ENCODE data around the gene PRUNE2.

The PRUNE2 gene

DNA sequence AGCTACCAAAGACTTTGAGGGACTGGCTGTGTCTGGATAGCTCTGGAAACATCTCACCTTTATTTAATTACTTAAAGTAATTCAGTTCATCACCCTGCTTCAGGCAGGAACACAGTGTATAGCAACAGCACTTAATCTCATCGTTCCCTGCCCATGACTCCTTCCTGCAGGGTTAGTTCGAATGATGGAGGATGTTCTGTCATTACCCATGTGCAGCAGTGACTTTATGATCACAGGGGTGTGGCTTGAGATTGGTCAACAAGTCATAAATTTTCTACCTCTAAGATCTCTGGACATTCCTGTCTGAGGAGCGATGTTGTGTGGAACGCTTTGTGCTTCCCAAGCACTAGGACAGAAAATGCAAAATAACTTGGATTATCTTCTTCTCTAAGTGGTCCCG, 37.1 kb upstream of the PRUNE2 start:
- Histone ChIP-seq H2BK5ac (ENCODE audit: low read depth, low read length, poor library complexity, severe bottlenecking) (no peak overlapping the region), H3K79me1 (replicated peaks; ENCODE audit: low read length, poor library complexity, severe bottlenecking) (no peaks in the 10 kb centered on the region), H3K23ac (ENCODE audit: low read length in 2 of 2) (no peak overlapping the region), H3K4me3 (ENCODE audit: insufficient read depth in 1 of 2, low read depth in 1 of 2, low read length in 2 of 2) (no peak overlapping the region), H3K27me3 (ENCODE audit: control insufficient read depth in 1 of 2, insufficient read depth in 1 of 2, low read length in 2 of 2) (no peaks in the 10 kb centered on the region), H3K27ac (ENCODE audit: low read length, poor library complexity, severe bottlenecking) (no peak overlapping the region), H3K9ac (ENCODE audit: low read length) (no peak overlapping the region), H2AFZ (ENCODE audit: low read depth, low read length) (no peak overlapping the region), H2BK120ac (ENCODE audit: low read depth, low read length) (no peak overlapping the region), H3K14ac (ENCODE audit: low read length in 2 of 2) (no peak overlapping the region), H3K9me3 (ENCODE audit: control insufficient read depth, low read length) (no peaks in the 10 kb centered on the region), H3K4me1 (ENCODE audit: control insufficient read depth, insufficient read depth, low read depth, low read length) (no peaks in the 10 kb centered on the region), H2AK5ac (ENCODE audit: low read length, severe bottlenecking) (no peak overlapping the region), H2BK12ac (ENCODE audit: low read length in 2 of 2) (no peak overlapping the region), H4K8ac (ENCODE audit: low read length) (no peak overlapping the region), H3K4me2 (ENCODE audit: low read length, poor library complexity, severe bottlenecking) (no peak overlapping the region), H2BK15ac (ENCODE audit: low read depth, poor library complexity, severe bottlenecking) (no peak overlapping the region), H3K36me3 (ENCODE audit: control insufficient read depth in 1 of 2, insufficient read depth in 2 of 2, low read depth in 1 of 2, low read length in 2 of 2) (no peaks in the 10 kb centered on the region), H3K4ac (ENCODE audit: low read depth in 1 of 2, low read length in 2 of 2) (no peak overlapping the region), H4K91ac (ENCODE audit: low read length) (no peak overlapping the region), H3K18ac (ENCODE audit: low read depth in 1 of 2, low read length in 2 of 2) (no peak overlapping the region)
- 76% methylated on average over 4 of the region's 5 CpGs for WGBS
- no peak for DNase-seq

DNA sequence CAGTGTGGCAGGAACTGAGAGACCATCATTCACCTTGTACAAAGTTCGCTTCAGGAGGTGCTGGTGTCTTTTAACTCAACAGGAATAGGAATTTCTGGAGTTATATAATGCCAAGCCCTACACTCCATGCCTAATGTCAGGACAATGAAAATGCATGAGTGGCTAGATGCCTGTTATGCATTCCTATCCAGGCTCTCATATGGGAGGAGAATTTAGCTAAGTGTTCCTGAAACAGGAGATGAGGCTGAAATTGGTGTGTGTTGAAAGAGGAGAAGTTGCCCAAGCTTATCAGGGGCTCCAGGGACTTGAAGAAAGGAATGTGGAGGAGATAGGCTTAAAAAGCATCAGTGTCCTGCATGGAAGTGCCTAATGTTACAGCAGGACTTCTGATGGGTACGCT, 26.8 kb upstream of the PRUNE2 start:
- Histone ChIP-seq H2BK12ac (ENCODE audit: low read length in 2 of 2) (no peak overlapping the region), H3K27me3 (ENCODE audit: control insufficient read depth in 1 of 2, insufficient read depth in 1 of 2, low read length in 2 of 2) (no peaks in the 10 kb centered on the region), H3K36me3 (ENCODE audit: control insufficient read depth in 1 of 2, insufficient read depth in 2 of 2, low read depth in 1 of 2, low read length in 2 of 2) (no peaks in the 10 kb centered on the region), H2BK120ac (ENCODE audit: low read depth, low read length) (no peak overlapping the region), H3K9me3 (ENCODE audit: control insufficient read depth, low read length) (no peaks in the 10 kb centered on the region), H3K18ac (ENCODE audit: low read depth in 1 of 2, low read length in 2 of 2) (no peak overlapping the region), H2AK5ac (ENCODE audit: low read length, severe bottlenecking) (no peak overlapping the region), H2BK15ac (ENCODE audit: low read depth, poor library complexity, severe bottlenecking) (no peak overlapping the region), H3K4me1 (ENCODE audit: control insufficient read depth, insufficient read depth, low read depth, low read length) (no peaks in the 10 kb centered on the region), H2AFZ (ENCODE audit: low read depth, low read length) (no peak overlapping the region), H3K27ac (ENCODE audit: low read length, poor library complexity, severe bottlenecking) (no peak overlapping the region), H4K8ac (ENCODE audit: low read length) (no peak overlapping the region), H3K23ac (ENCODE audit: low read length in 2 of 2) (no peak overlapping the region), H3K9ac (ENCODE audit: low read length) (no peak overlapping the region), H2BK5ac (ENCODE audit: low read depth, low read length, poor library complexity, severe bottlenecking) (no peak overlapping the region), H3K14ac (ENCODE audit: low read length in 2 of 2) (no peak overlapping the region), H3K4ac (ENCODE audit: low read depth in 1 of 2, low read length in 2 of 2) (no peak overlapping the region), H3K4me3 (ENCODE audit: insufficient read depth in 1 of 2, low read depth in 1 of 2, low read length in 2 of 2) (no peak overlapping the region), H4K91ac (ENCODE audit: low read length) (no peak overlapping the region), H3K79me1 (replicated peaks; ENCODE audit: low read length, poor library complexity, severe bottlenecking) (no peaks in the 10 kb centered on the region), H3K4me2 (ENCODE audit: low read length, poor library complexity, severe bottlenecking) (no peak overlapping the region)
- no peak for DNase-seq
- 44% methylated on average over 2 of the region's 2 CpGs for WGBS

DNA sequence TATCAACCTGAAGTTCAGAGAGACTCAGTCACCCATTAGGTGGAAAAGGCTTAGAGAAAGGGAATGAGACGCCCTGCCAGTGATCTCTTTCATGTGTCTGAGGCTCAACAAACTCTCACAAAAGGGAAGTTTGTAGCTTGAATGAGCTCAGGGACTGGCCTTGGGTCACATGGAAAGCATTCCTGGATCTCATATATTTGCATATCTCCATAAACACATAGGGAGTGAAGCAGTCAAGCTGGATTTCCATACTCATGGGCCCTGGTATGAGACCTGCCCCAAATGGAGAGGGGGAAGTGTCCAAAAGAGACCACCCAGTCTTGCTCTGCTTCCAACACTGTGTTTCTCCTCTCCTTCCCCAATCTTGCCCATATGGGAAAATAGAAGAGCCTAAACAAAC, 26.4 kb upstream of the PRUNE2 start:
- no peak overlapping the region for H2BK120ac ChIP-seq (ENCODE audit: low read depth, low read length)
- H3K23ac ChIP-seq (ENCODE audit: low read length in 2 of 2), result no peak overlapping the region
- no peaks in the 10 kb centered on the region for H3K79me1 ChIP-seq (replicated peaks; ENCODE audit: low read length, poor library complexity, severe bottlenecking)
- H3K4me2 ChIP-seq (ENCODE audit: low read length, poor library complexity, severe bottlenecking), result no peak overlapping the region
- no peak overlapping the region for H2BK15ac ChIP-seq (ENCODE audit: low read depth, poor library complexity, severe bottlenecking)
- no peak overlapping the region for H2BK12ac ChIP-seq (ENCODE audit: low read length in 2 of 2)
- no peak overlapping the region for H3K18ac ChIP-seq (ENCODE audit: low read depth in 1 of 2, low read length in 2 of 2)
- WGBS, result 42% methylated on average over 1 of the region's 1 CpG
- no peak overlapping the region for H3K14ac ChIP-seq (ENCODE audit: low read length in 2 of 2)
- H3K27me3 ChIP-seq (ENCODE audit: control insufficient read depth in 1 of 2, insufficient read depth in 1 of 2, low read length in 2 of 2), result no peaks in the 10 kb centered on the region
- H3K9ac ChIP-seq (ENCODE audit: low read length), result no peak overlapping the region
- no peak overlapping the region for H4K8ac ChIP-seq (ENCODE audit: low read length)
- H2BK5ac ChIP-seq (ENCODE audit: low read depth, low read length, poor library complexity, severe bottlenecking), result no peak overlapping the region
- H3K4ac ChIP-seq (ENCODE audit: low read depth in 1 of 2, low read length in 2 of 2), result no peak overlapping the region
- peaks cover under 1% of the 10 kb centered on the region for H3K4me1 ChIP-seq (ENCODE audit: control insufficient read depth, insufficient read depth, low read depth, low read length)
- H3K4me3 ChIP-seq (ENCODE audit: insufficient read depth in 1 of 2, low read depth in 1 of 2, low read length in 2 of 2), result no peak overlapping the region
- H3K36me3 ChIP-seq (ENCODE audit: control insufficient read depth in 1 of 2, insufficient read depth in 2 of 2, low read depth in 1 of 2, low read length in 2 of 2), result no peaks in the 10 kb centered on the region
- DNase-seq, result no peak
- H3K9me3 ChIP-seq (ENCODE audit: control insufficient read depth, low read length), result no peaks in the 10 kb centered on the region
- H3K27ac ChIP-seq (ENCODE audit: low read length, poor library complexity, severe bottlenecking), result no peak overlapping the region
- H2AFZ ChIP-seq (ENCODE audit: low read depth, low read length), result no peak overlapping the region
- no peak overlapping the region for H4K91ac ChIP-seq (ENCODE audit: low read length)
- H2AK5ac ChIP-seq (ENCODE audit: low read length, severe bottlenecking), result no peak overlapping the region

DNA sequence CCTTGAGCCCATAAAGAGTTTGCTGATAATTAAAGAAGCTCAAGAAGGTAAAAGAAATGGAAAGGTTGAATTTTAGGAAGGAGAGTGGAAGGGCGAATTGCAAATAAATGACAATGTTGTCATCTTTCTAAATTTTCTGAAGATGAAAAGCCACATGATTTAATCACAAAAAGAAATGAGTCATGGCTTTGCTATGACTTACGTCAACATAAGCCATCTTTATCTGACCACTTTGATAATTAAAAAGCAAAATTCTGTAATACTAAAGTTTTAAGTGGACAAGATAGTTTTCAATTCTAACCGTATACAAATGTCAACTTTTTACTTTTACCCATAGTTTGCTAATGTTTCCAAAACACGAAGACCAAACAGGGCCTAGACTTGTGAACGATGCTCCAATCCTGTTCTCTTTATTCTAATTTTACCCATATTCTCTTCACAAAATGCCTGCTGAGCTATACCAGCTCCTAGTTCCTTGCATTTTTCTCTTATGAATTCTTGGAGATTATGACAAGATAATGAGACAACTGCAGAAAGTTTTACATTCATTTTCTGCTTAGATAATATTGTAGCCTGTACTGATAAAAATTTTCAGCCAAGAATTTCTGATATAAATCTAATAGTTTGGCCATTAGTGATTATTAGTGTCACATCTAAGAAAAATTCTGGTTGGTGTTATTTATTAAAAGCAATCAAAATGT, 21.8 kb upstream of the PRUNE2 start:
- Histone ChIP-seq H2BK15ac (ENCODE audit: low read depth, poor library complexity, severe bottlenecking) (no peak overlapping the region), H4K8ac (ENCODE audit: low read length) (no peak overlapping the region), H3K14ac (ENCODE audit: low read length in 2 of 2) (no peak overlapping the region), H3K27ac (ENCODE audit: low read length, poor library complexity, severe bottlenecking) (no peak overlapping the region), H3K4ac (ENCODE audit: low read depth in 1 of 2, low read length in 2 of 2) (no peak overlapping the region), H3K4me1 (ENCODE audit: control insufficient read depth, insufficient read depth, low read depth, low read length) (peaks cover 5% of the 10 kb centered on the region), H3K79me1 (replicated peaks; ENCODE audit: low read length, poor library complexity, severe bottlenecking) (no peaks in the 10 kb centered on the region), H2BK120ac (ENCODE audit: low read depth, low read length) (no peak overlapping the region), H2BK5ac (ENCODE audit: low read depth, low read length, poor library complexity, severe bottlenecking) (no peak overlapping the region), H2BK12ac (ENCODE audit: low read length in 2 of 2) (no peak overlapping the region), H3K36me3 (ENCODE audit: control insufficient read depth in 1 of 2, insufficient read depth in 2 of 2, low read depth in 1 of 2, low read length in 2 of 2) (no peaks in the 10 kb centered on the region), H3K9ac (ENCODE audit: low read length) (peak overlapping the region; percentile 76), H3K9me3 (ENCODE audit: control insufficient read depth, low read length) (peaks cover 13% of the 10 kb centered on the region), H3K23ac (ENCODE audit: low read length in 2 of 2) (no peak overlapping the region), H3K27me3 (ENCODE audit: control insufficient read depth in 1 of 2, insufficient read depth in 1 of 2, low read length in 2 of 2) (no peaks in the 10 kb centered on the region), H3K4me3 (ENCODE audit: insufficient read depth in 1 of 2, low read depth in 1 of 2, low read length in 2 of 2) (no peak overlapping the region), H3K4me2 (ENCODE audit: low read length, poor library complexity, severe bottlenecking) (no peak overlapping the region), H3K18ac (ENCODE audit: low read depth in 1 of 2, low read length in 2 of 2) (no peak overlapping the region), H4K91ac (ENCODE audit: low read length) (no peak overlapping the region), H2AK5ac (ENCODE audit: low read length, severe bottlenecking) (no peak overlapping the region), H2AFZ (ENCODE audit: low read depth, low read length) (no peak overlapping the region)
- WGBS, result 71% methylated on average over 3 of the region's 5 CpGs
- no peak for DNase-seq
